Lung (tissue), 16 donors: ENCODE measurements around the gene TRPM3. TPM values are rescaled to one million over a fixed set of nuclear protein-coding genes. Genes with fewer than 3 reads are reported as not detected.

Experiments used
- ATAC-seq: fragments of 200-7000 bp; cut with Tn5 transposase; one replicate; pipeline ENCODE4 v1.9.1; 2020; ENCODE audit warnings: moderate number of reproducible peaks; ENCODE audit not compliant: insufficient read depth, low FRiP score
- DNase-seq, 3 donors: peaks; one replicate each; pipeline ENCODE4 v3.0.0-alpha.2; 2013 to 2017
- H3K27ac ChIP-seq, 2 donors: one replicate each; pipeline ENCODE4 v1.5.1; 2013; ENCODE audit warnings: mild to moderate bottlenecking in 2 of 2, moderate library complexity in 2 of 2, control low read depth in 1 of 2, inconsistent platforms in 1 of 2, low read depth in 1 of 2, low read length in 1 of 2
- H3K27me3 ChIP-seq, 3 donors: one replicate each; pipeline ENCODE4 v1.5.1; 2013; ENCODE audit warnings: low read length in 2 of 3; ENCODE audit not compliant: control insufficient read depth in 3 of 3, insufficient read depth in 3 of 3
- H3K36me3 ChIP-seq, 4 donors: one replicate each; pipeline ENCODE4 v1.5.1; 2013; ENCODE audit warnings: low read length in 4 of 4, mild to moderate bottlenecking in 1 of 4, moderate library complexity in 1 of 4; ENCODE audit not compliant: control insufficient read depth in 4 of 4, insufficient read depth in 4 of 4
- H3K4me1 ChIP-seq, 5 donors: one replicate each; pipeline ENCODE4 v1.5.1; 2013; ENCODE audit warnings: low read length in 5 of 5, mild to moderate bottlenecking in 2 of 5, moderate library complexity in 1 of 5; ENCODE audit not compliant: control insufficient read depth in 5 of 5, insufficient read depth in 5 of 5
- H3K4me3 ChIP-seq: one replicate; pipeline ENCODE4 v1.5.1; 2013; ENCODE audit warnings: mild to moderate bottlenecking, control low read depth, moderate library complexity
- H3K9ac ChIP-seq, 2 donors: one replicate each; pipeline ENCODE4 v1.5.1; 2013; ENCODE audit warnings: low read length in 2 of 2, control low read depth in 1 of 2; ENCODE audit not compliant: insufficient read depth in 1 of 2
- H3K9me3 ChIP-seq, 4 donors: one replicate each; pipeline ENCODE4 v1.5.1; 2013; ENCODE audit warnings: low read length in 3 of 4, mild to moderate bottlenecking in 1 of 4, moderate library complexity in 1 of 4; ENCODE audit not compliant: control insufficient read depth in 4 of 4, insufficient read depth in 3 of 4
- WGBS, 2 donors: extraction: QIAGEN DNeasy Blood & Tissue Kit; methylation state at CpG; one replicate each; pipeline ENCODE4 v1.1.7; 2013; 5-methylcytosine and 5-hydroxymethylcytosine counted together
- long read RNA-seq, 5 donors: transcript quantifications; one replicate each; lab custom pipeline, GENCODE V29; 2026
- polyA plus RNA-seq, 2 donors: library from polyadenylated mRNA; stranded (reverse); fragments of 200-250 nt; gene quantifications; one replicate each; pipeline ENCODE4 v1.2.1, GENCODE V29; 2013
- total RNA-seq, 2 donors: library from RNA; depleted of rRNA in 1 of 2; stranded (reverse); fragments of >200 nt in 1 of 2; gene quantifications; one replicate each; pipeline ENCODE4 v1.2.1, GENCODE V29; 2014 to 2021
- TF ChIP-seq, protein P1 (sequence below): IDR thresholded peaks from 2 replicates; pipeline ENCODE4 v1.5.1; 2012; ENCODE audit warnings: mild to moderate bottlenecking; ENCODE audit errors: control extremely low read depth, extremely low read depth
- donor health status: control.
- donor health status: control.
- donor health status: Bipolar disorder and iron deficiency.
- donor health status: healthy.
- donor health status: DM: yes; HTN: yes; CAD: no.

TRPM3 gene
- total RNA-seq = 1 to 10 TPM in 1 of 2 donors, under 1 TPM in 1; 0.49 to 1.4 TPM
- under 1 TPM in 1 of 2 donors, not detected in 1; 0.02 TPM for polyA plus RNA-seq
- long read RNA-seq, donor 1 = 0 reads
- long read RNA-seq, donor 2 = 0 reads
- long read RNA-seq, donor 3 = 0 reads
- long read RNA-seq, donor 4 = 0 reads
- long read RNA-seq, donor 5 = 0 reads

GRCh38 chr9:71121275-71122021, at the start of gene TRPM3:
Gene TRPM3, minus strand, starts transcription at chr9:71121621. Its CDS starts 267 bp downstream, at chr9:71121354.
- Histone ChIP-seq H3K36me3 (no peaks in the 10 kb centered on the region), H3K4me1 (peaks cover 0 to 4% (median 0%) of the 10 kb centered on the region in 5 donors), H3K9me3 (peaks cover 0 to 3% (median 0%) of the 10 kb centered on the region in 4 donors), H3K4me3 (no peak within 1 kb of the TSS), H3K9ac (no peak within 1 kb of the TSS), H3K27ac (no peak within 1 kb of the TSS), H3K27me3 (peaks cover 0 to 9% (median 3%) of the 10 kb centered on the region in 3 donors)
- ATAC-seq (no peak), DNase-seq (peak in 1 of 3 donors; percentile 4)
- TF ChIP-seq, protein P1, sequence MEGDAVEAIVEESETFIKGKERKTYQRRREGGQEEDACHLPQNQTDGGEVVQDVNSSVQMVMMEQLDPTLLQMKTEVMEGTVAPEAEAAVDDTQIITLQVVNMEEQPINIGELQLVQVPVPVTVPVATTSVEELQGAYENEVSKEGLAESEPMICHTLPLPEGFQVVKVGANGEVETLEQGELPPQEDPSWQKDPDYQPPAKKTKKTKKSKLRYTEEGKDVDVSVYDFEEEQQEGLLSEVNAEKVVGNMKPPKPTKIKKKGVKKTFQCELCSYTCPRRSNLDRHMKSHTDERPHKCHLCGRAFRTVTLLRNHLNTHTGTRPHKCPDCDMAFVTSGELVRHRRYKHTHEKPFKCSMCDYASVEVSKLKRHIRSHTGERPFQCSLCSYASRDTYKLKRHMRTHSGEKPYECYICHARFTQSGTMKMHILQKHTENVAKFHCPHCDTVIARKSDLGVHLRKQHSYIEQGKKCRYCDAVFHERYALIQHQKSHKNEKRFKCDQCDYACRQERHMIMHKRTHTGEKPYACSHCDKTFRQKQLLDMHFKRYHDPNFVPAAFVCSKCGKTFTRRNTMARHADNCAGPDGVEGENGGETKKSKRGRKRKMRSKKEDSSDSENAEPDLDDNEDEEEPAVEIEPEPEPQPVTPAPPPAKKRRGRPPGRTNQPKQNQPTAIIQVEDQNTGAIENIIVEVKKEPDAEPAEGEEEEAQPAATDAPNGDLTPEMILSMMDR = no peak
- 6 to 8% methylated on average over 19 of the region's 19 CpGs for WGBS, 2 donors

DNA sequence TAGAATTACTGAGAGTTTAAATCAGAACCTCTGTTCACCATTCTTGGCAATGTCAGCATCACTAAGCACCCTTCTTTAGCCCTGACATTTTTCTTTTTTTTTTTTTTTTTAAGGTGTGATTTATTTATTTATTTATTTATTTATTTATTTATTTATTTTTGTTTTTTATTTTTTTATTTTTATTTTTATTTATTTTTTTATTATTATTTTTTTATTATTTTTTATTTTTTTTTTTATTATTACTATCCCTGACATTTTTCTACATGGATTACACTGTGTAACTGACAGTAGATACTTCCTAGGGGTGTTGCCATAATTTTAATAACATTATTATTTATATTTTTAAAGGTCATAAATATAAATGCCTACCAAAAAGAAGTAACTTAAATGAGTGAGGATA, 47.0 kb upstream of the TRPM3 start:
- no peak for DNase-seq
- no peak overlapping the region for H3K4me3 ChIP-seq
- H3K36me3 ChIP-seq = no peaks in the 10 kb centered on the region
- no peak for ATAC-seq
- TF ChIP-seq, protein P1 = no peak
- no peaks in the 10 kb centered on the region for H3K27me3 ChIP-seq
- no peak overlapping the region for H3K9ac ChIP-seq
- no peak overlapping the region for H3K27ac ChIP-seq
- peaks cover 0 to 2% (median 0%) of the 10 kb centered on the region in 4 donors for H3K9me3 ChIP-seq
- H3K4me1 ChIP-seq = no peaks in the 10 kb centered on the region

- H3K9ac ChIP-seq = no peak overlapping the region
- no peaks in the 10 kb centered on the region for H3K4me1 ChIP-seq
- H3K27ac ChIP-seq = no peak overlapping the region
- TF ChIP-seq, protein P1 = no peak
- no peak for ATAC-seq
- no peaks in the 10 kb centered on the region for H3K36me3 ChIP-seq
- no peaks in the 10 kb centered on the region for H3K27me3 ChIP-seq
- no peaks in the 10 kb centered on the region for H3K9me3 ChIP-seq
- no peak overlapping the region for H3K4me3 ChIP-seq
- DNase-seq = no peak
- WGBS, 2 donors = 58 to 73% methylated on average over 2 of the region's 2 CpGs
Observed at GRCh38 chr9:71162126-71162525, 40.7 kb upstream of the TRPM3 start.
